ENCODE data around the gene PSME1.
"Not testable (repeated sequence)": the region's sequence is repeated elsewhere in the genome, so short reads cannot be mapped to it uniquely, and the experiment has no call there.

PSME1 gene

GRCh38 chr14:24105609-24106239, 30.3 kb upstream of the PSME1 start:
- DNase-seq: not testable (repeated sequence)

GRCh38 chr14:24106672-24107271, 29.2 kb upstream of the PSME1 start:
- DNase-seq: no peak

GRCh38 chr14:24108336-24108874, 27.6 kb upstream of the PSME1 start:
- no peak for DNase-seq

GRCh38 chr14:24110060-24110459, 25.9 kb upstream of the PSME1 start:
- no peak for DNase-seq

- no peak for DNase-seq
These were observed 25.5 kb upstream of the PSME1 start for GRCh38 chr14:24110523-24110922.

- no peak for DNase-seq
These were observed 22.6 kb upstream of the PSME1 start for GRCh38 chr14:24113379-24113800.

- peak; percentile 83 for DNase-seq
These were observed 22.0 kb upstream of the PSME1 start for GRCh38 chr14:24113801-24114531.

- peak; percentile 100 for DNase-seq
These were observed 21.2 kb upstream of the PSME1 start, which contains the start of the genes DCAF11 and NRL for GRCh38 chr14:24114532-24115421. DCAF11 (plus strand) TSS chr14:24114777; CDS start chr14:24115595, 818 bp downstream. NRL (minus strand) TSS chr14:24114949; CDS start chr14:24082848, 32,101 bp downstream.

GRCh38 chr14:24115422-24116127, 20.4 kb upstream of the PSME1 start:
- DNase-seq: no peak

GRCh38 chr14:24116128-24116814, 19.7 kb upstream of the PSME1 start:
- DNase-seq: no peak

GRCh38 chr14:24117179-24117578, 18.8 kb upstream of the PSME1 start:
- no peak for DNase-seq

GRCh38 chr14:24119691-24120090, 16.3 kb upstream of the PSME1 start:
- DNase-seq: no peak

GRCh38 chr14:24121210-24121609, 14.8 kb upstream of the PSME1 start:
- no peak for DNase-seq

GRCh38 chr14:24122416-24122815, 13.6 kb upstream of the PSME1 start:
- DNase-seq: no peak

GRCh38 chr14:24122898-24123297, 13.1 kb upstream of the PSME1 start:
- DNase-seq: no peak

GRCh38 chr14:24123424-24124417, 12.3 kb upstream of the PSME1 start:
- DNase-seq: no peak

- DNase-seq: no peak
These were observed 9.1 kb upstream of the PSME1 start for GRCh38 chr14:24126939-24127338.

- DNase-seq: no peak
These were observed 8.3 kb upstream of the PSME1 start for GRCh38 chr14:24127673-24128072.

- DNase-seq: no peak
These were observed 6.5 kb upstream of the PSME1 start for GRCh38 chr14:24129410-24129998.

- DNase-seq: no peak
These were observed 5.6 kb upstream of the PSME1 start, which contains the start of gene FITM1 for GRCh38 chr14:24130380-24130716. FITM1 (plus strand) TSS chr14:24130659; CDS start chr14:24131564, 905 bp downstream.

Measured in GDM1 (cell line).